ENCODE measurements around the gene PA2G4. TPM values are rescaled to one million over a fixed set of nuclear protein-coding genes. Genes with fewer than 3 reads are reported as not detected.
A peak's percentile ranks its signal among the peaks of the same experiment; 100 is the strongest.

PA2G4 gene
- total and polyA plus RNA-seq, 2 donors (not counting 1 experiment from before 2014, with no cell fraction given) = 92.2 to 202 TPM

GRCh38 chr12:56158926-56159461 lies 54.6 kb downstream of the PA2G4 start:
- Histone ChIP-seq H3K9ac (ENCODE audit: insufficient read depth, low read length) (peak overlapping the region; percentile 88), H3K27ac (ENCODE audit: insufficient read depth, low read length) (peak overlapping the region; percentile 95), H4K20me1 (ENCODE audit: control insufficient read depth, extremely low read depth, insufficient read depth, low read length) (peaks cover 1% of the 10 kb centered on the region), H3K27me3 (ENCODE audit: control insufficient read depth, insufficient read depth, low read length) (no peaks in the 10 kb centered on the region), H3K79me2 (ENCODE audit: control insufficient read depth, insufficient read depth, low read length) (peaks cover 39% of the 10 kb centered on the region), H2AFZ (ENCODE audit: low read length) (no peak overlapping the region), H3K4me2 (ENCODE audit: extremely low read depth, insufficient read depth, low read length) (peak overlapping the region; percentile 90), H3K4me1 (ENCODE audit: control insufficient read depth, extremely low read depth, insufficient read depth, low read length) (peaks cover 14% of the 10 kb centered on the region), H3K36me3 (ENCODE audit: control insufficient read depth, insufficient read depth, low read length) (peaks cover 28% of the 10 kb centered on the region), H3K4me3 (replicated peaks in 1 of 4; ENCODE audit: control extremely low read depth in 1 of 4, insufficient read depth in 1 of 4, low read depth in 3 of 4, low read length in 4 of 4) (peak overlapping the region; percentile 53 to 97 (median 74)), H3K9me3 (ENCODE audit: control insufficient read depth, insufficient read depth, low read depth, low read length) (no peaks in the 10 kb centered on the region)
- DNase-seq (ENCODE audit: low read depth in 2 of 2) = peak; percentile 73 to 89
- TF ChIP-seq EZH2 (IDR thresholded peaks at IDR 0.05; ENCODE audit: low read length, missing control alignments) (no peak), CTCF (conservative IDR thresholded peaks at IDR 0.05 in 1 of 2, IDR thresholded peaks at IDR 0.05 in 1 of 2; ENCODE audit: low read depth in 1 of 2, low read length in 2 of 2) (no peak)

- Histone ChIP-seq H3K4me1 (ENCODE audit: control insufficient read depth, extremely low read depth, insufficient read depth, low read length) (peaks cover 14% of the 10 kb centered on the region), H3K9me3 (ENCODE audit: control insufficient read depth, insufficient read depth, low read depth, low read length) (no peaks in the 10 kb centered on the region), H2AFZ (ENCODE audit: low read length) (no peak overlapping the region), H4K20me1 (ENCODE audit: control insufficient read depth, extremely low read depth, insufficient read depth, low read length) (peaks cover 1% of the 10 kb centered on the region), H3K36me3 (ENCODE audit: control insufficient read depth, insufficient read depth, low read length) (peaks cover 28% of the 10 kb centered on the region), H3K4me3 (replicated peaks in 1 of 4; ENCODE audit: control extremely low read depth in 1 of 4, insufficient read depth in 1 of 4, low read depth in 3 of 4, low read length in 4 of 4) (peak overlapping the region; percentile 53 to 97 (median 74)), H3K9ac (ENCODE audit: insufficient read depth, low read length) (peak overlapping the region; percentile 88), H3K4me2 (ENCODE audit: extremely low read depth, insufficient read depth, low read length) (peak overlapping the region; percentile 90), H3K79me2 (ENCODE audit: control insufficient read depth, insufficient read depth, low read length) (peaks cover 39% of the 10 kb centered on the region), H3K27ac (ENCODE audit: insufficient read depth, low read length) (peak overlapping the region; percentile 95), H3K27me3 (ENCODE audit: control insufficient read depth, insufficient read depth, low read length) (no peaks in the 10 kb centered on the region)
- no peak for TF ChIP-seq EZH2 (IDR thresholded peaks at IDR 0.05; ENCODE audit: low read length, missing control alignments)
- TF ChIP-seq CTCF (conservative IDR thresholded peaks at IDR 0.05 in 1 of 2, IDR thresholded peaks at IDR 0.05 in 1 of 2; ENCODE audit: low read depth in 1 of 2, low read length in 2 of 2) = no peak
- no peak for DNase-seq (ENCODE audit: low read depth in 2 of 2)
These were observed 55.3 kb downstream of the PA2G4 start for GRCh38 chr12:56159482-56160192.

DNA sequence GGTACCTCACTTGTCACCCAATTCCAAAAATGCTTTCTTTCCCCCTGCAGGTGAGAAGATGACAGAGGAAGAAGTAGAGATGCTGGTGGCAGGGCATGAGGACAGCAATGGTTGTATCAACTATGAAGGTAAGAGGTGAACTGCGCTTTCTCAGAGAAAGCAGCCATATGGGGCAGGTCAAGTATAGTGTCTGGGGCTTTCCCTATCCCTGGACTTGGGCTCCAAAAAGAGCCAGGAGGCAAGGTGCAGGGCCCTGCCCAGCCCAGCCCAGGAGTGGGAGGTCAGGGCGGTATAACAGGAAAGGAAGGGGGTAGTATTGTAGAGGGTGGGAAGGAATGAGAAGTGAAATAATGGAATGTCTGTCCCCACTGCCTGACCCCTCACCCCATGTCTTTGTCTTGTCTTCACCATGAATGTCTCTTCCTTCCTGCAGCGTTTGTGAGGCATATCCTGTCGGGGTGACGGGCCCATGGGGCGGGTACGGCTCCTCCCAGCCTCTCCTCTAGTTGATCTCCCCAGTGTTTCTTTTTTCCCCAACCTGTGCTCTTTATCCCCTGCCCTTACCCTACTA lies 55.9 kb downstream of the PA2G4 start:
- H3K79me2 ChIP-seq (ENCODE audit: control insufficient read depth, insufficient read depth, low read length) = peaks cover 39% of the 10 kb centered on the region
- peak in 1 of 2 donors; percentile 37 for DNase-seq (ENCODE audit: low read depth in 2 of 2)

More for the DNA sequence above, 55.9 kb downstream of the PA2G4 start:
- Histone ChIP-seq H3K9me3 (ENCODE audit: control insufficient read depth, insufficient read depth, low read depth, low read length) (no peaks in the 10 kb centered on the region), H3K4me2 (ENCODE audit: extremely low read depth, insufficient read depth, low read length) (peak overlapping the region; percentile 90), H3K4me3 (replicated peaks in 1 of 4; ENCODE audit: control extremely low read depth in 1 of 4, insufficient read depth in 1 of 4, low read depth in 3 of 4, low read length in 4 of 4) (peak overlapping the region; percentile 53 to 97 (median 74)), H3K27me3 (ENCODE audit: control insufficient read depth, insufficient read depth, low read length) (no peaks in the 10 kb centered on the region), H2AFZ (ENCODE audit: low read length) (no peak overlapping the region), H4K20me1 (ENCODE audit: control insufficient read depth, extremely low read depth, insufficient read depth, low read length) (peaks cover 1% of the 10 kb centered on the region), H3K4me1 (ENCODE audit: control insufficient read depth, extremely low read depth, insufficient read depth, low read length) (peaks cover 14% of the 10 kb centered on the region), H3K36me3 (ENCODE audit: control insufficient read depth, insufficient read depth, low read length) (peaks cover 28% of the 10 kb centered on the region), H3K27ac (ENCODE audit: insufficient read depth, low read length) (peak overlapping the region; percentile 95), H3K9ac (ENCODE audit: insufficient read depth, low read length) (peak overlapping the region; percentile 88)
- no peak for TF ChIP-seq EZH2 (IDR thresholded peaks at IDR 0.05; ENCODE audit: low read length, missing control alignments)
- TF ChIP-seq CTCF (conservative IDR thresholded peaks at IDR 0.05 in 1 of 2, IDR thresholded peaks at IDR 0.05 in 1 of 2; ENCODE audit: low read depth in 1 of 2, low read length in 2 of 2) = no peak
